HEK293 (cell line): ENCODE data around the gene SYTL5.

Experiments
- MZF1 ChIP-seq: fragments of 450-650 bp; formaldehyde crosslinking; IDR thresholded peaks from 2 replicates; pipeline ENCODE4 v1.5.1; 2017; ENCODE audit warnings: missing biosample characterization, missing genetic modification characterization, borderline replicate concordance
- TCF7L2 ChIP-seq: IDR thresholded peaks from 2 replicates; pipeline ENCODE4 v1.6.1; 2011; ENCODE audit warnings: low read depth, mild to moderate bottlenecking, inconsistent platforms, low read length, moderate library complexity, borderline replicate concordance
- TRIM28 ChIP-seq: IDR thresholded peaks from 2 replicates; pipeline ENCODE4 v1.6.1; 2011; ENCODE audit warnings: low read length, control low read depth, borderline replicate concordance
- ZBTB7A ChIP-seq: fragments of 450-650 bp; formaldehyde crosslinking; IDR thresholded peaks from 2 replicates; pipeline ENCODE4 v1.5.1; 2016; ENCODE audit warnings: low read depth, missing biosample characterization, missing genetic modification characterization
- ZFHX2 ChIP-seq: fragments of 450-650 bp; formaldehyde crosslinking; conservative IDR thresholded peaks from 2 replicates; pipeline ENCODE4 v1.5.1; 2016; ENCODE audit warnings: missing biosample characterization, missing genetic modification characterization
- ZFP69B ChIP-seq: fragments of 450-650 bp; formaldehyde crosslinking; IDR thresholded peaks from 2 replicates; pipeline ENCODE4 v1.5.1; 2016; ENCODE audit warnings: missing biosample characterization, missing genetic modification characterization
- ZNF10 ChIP-seq: fragments of 450-650 bp; formaldehyde crosslinking; IDR thresholded peaks from 2 replicates; pipeline ENCODE4 v1.5.1; 2017; ENCODE audit warnings: missing biosample characterization, missing genetic modification characterization
- ZNF112 ChIP-seq: fragments of 450-650 bp; formaldehyde crosslinking; IDR thresholded peaks from 2 replicates; pipeline ENCODE4 v1.5.0; 2017; ENCODE audit warnings: missing biosample characterization, missing genetic modification characterization
- ZNF114 ChIP-seq: fragments of 450-650 bp; formaldehyde crosslinking; IDR thresholded peaks from 2 replicates; pipeline ENCODE4 v1.5.0; 2017; ENCODE audit warnings: missing biosample characterization, missing genetic modification characterization
- ZNF140 ChIP-seq: fragments of 450-650 bp; formaldehyde crosslinking; IDR thresholded peaks from 2 replicates; pipeline ENCODE4 v1.5.1; 2016; ENCODE audit warnings: missing biosample characterization, missing genetic modification characterization
- ZNF16 ChIP-seq: fragments of 450-650 bp; formaldehyde crosslinking; IDR thresholded peaks from 2 replicates; pipeline ENCODE4 v1.5.1; 2016; ENCODE audit warnings: low read depth, missing biosample characterization, missing genetic modification characterization
- ZNF174 ChIP-seq: fragments of 450-650 bp; formaldehyde crosslinking; IDR thresholded peaks from 2 replicates; pipeline ENCODE4 v1.5.0; 2017; ENCODE audit warnings: missing biosample characterization, mild to moderate bottlenecking, missing genetic modification characterization
- ZNF202 ChIP-seq: fragments of 450-650 bp; formaldehyde crosslinking; IDR thresholded peaks from 2 replicates; pipeline ENCODE4 v1.5.1; 2016; ENCODE audit warnings: missing biosample characterization, missing genetic modification characterization, borderline replicate concordance
- ZNF211 ChIP-seq: fragments of 450-650 bp; formaldehyde crosslinking; IDR thresholded peaks from 2 replicates; pipeline ENCODE4 v1.5.1; 2016; ENCODE audit warnings: low read depth, missing biosample characterization, missing genetic modification characterization
- ZNF274 ChIP-seq, 2 experiments: fragments of 200-500 bp in 1 of 2; fragments of 450-650 bp in 1 of 2; sonication (Bioruptor generic) in 1 of 2; formaldehyde crosslinking in 1 of 2; IDR thresholded peaks; 2 replicates each; pipeline versions ENCODE4 v1.5.1 to v1.6.1; 2014 to 2016; ENCODE audit warnings: borderline replicate concordance in 1 of 2, inconsistent platforms in 1 of 2, low read length in 1 of 2, missing biosample characterization in 1 of 2, missing genetic modification characterization in 1 of 2
- ZNF341 ChIP-seq: fragments of 450-650 bp; formaldehyde crosslinking; IDR thresholded peaks from 2 replicates; pipeline ENCODE4; 2016; ENCODE audit warnings: low read depth, missing biosample characterization, missing genetic modification characterization
- ZNF350 ChIP-seq: fragments of 450-650 bp; formaldehyde crosslinking; IDR thresholded peaks from 2 replicates; pipeline ENCODE4 v1.5.0; 2017; ENCODE audit warnings: missing biosample characterization, mild to moderate bottlenecking, missing genetic modification characterization
- ZNF473 ChIP-seq: fragments of 450-650 bp; formaldehyde crosslinking; IDR thresholded peaks from 2 replicates; pipeline ENCODE4 v1.5.1; 2017; ENCODE audit warnings: missing biosample characterization, missing genetic modification characterization
- ZNF521 ChIP-seq: fragments of 450-650 bp; formaldehyde crosslinking; IDR thresholded peaks from 2 replicates; pipeline ENCODE4 v1.5.1; 2017; ENCODE audit warnings: missing biosample characterization, mild to moderate bottlenecking, missing genetic modification characterization
- ZNF530 ChIP-seq: fragments of 450-650 bp; formaldehyde crosslinking; IDR thresholded peaks from 2 replicates; pipeline ENCODE4 v1.5.1; 2016; ENCODE audit warnings: low read depth, missing biosample characterization, missing genetic modification characterization
- ZNF654 ChIP-seq: fragments of 450-650 bp; formaldehyde crosslinking; IDR thresholded peaks from 2 replicates; pipeline ENCODE4 v1.5.1; 2016; ENCODE audit warnings: low read depth, missing biosample characterization, missing genetic modification characterization
- ZNF830 ChIP-seq: fragments of 450-650 bp; IDR thresholded peaks from 2 replicates; pipeline ENCODE4 v1.5.0; 2018; ENCODE audit warnings: missing biosample characterization, missing genetic modification characterization, low read depth, mild to moderate bottlenecking, moderate library complexity
- ZNF837 ChIP-seq: fragments of 450-650 bp; formaldehyde crosslinking; IDR thresholded peaks from 2 replicates; pipeline ENCODE4 v1.5.1; 2016; ENCODE audit warnings: missing biosample characterization, missing genetic modification characterization
- ZSCAN16 ChIP-seq: fragments of 450-650 bp; formaldehyde crosslinking; IDR thresholded peaks from 2 replicates; pipeline ENCODE4 v1.5.1; 2016; ENCODE audit warnings: missing biosample characterization, missing genetic modification characterization
- TF ChIP-seq, protein P1 (sequence below): fragments of 450-650 bp; formaldehyde crosslinking; IDR thresholded peaks from 2 replicates; pipeline ENCODE4 v1.5.1; 2016; ENCODE audit warnings: missing biosample characterization, missing genetic modification characterization
- TF ChIP-seq, protein P2 (sequence below): fragments of 450-650 bp; formaldehyde crosslinking; conservative IDR thresholded peaks from 2 replicates; pipeline ENCODE4 v1.5.1; 2016; ENCODE audit warnings: low read depth, missing biosample characterization, missing genetic modification characterization
- TF ChIP-seq, protein P3 (sequence below): fragments of 450-650 bp; formaldehyde crosslinking; IDR thresholded peaks from 2 replicates; pipeline ENCODE4 v1.5.1; 2016; ENCODE audit warnings: missing biosample characterization, missing genetic modification characterization
- TF ChIP-seq, protein P4 (sequence below): fragments of 450-650 bp; formaldehyde crosslinking; IDR thresholded peaks from 2 replicates; pipeline ENCODE4 v1.5.1; 2017; ENCODE audit warnings: missing biosample characterization, mild to moderate bottlenecking, missing genetic modification characterization, moderate library complexity
- TF ChIP-seq, protein P5 (sequence below): fragments of 450-650 bp; formaldehyde crosslinking; IDR thresholded peaks from 2 replicates; pipeline ENCODE4 v1.5.1; 2016; ENCODE audit warnings: missing biosample characterization, missing genetic modification characterization

The SYTL5 gene

DNA sequence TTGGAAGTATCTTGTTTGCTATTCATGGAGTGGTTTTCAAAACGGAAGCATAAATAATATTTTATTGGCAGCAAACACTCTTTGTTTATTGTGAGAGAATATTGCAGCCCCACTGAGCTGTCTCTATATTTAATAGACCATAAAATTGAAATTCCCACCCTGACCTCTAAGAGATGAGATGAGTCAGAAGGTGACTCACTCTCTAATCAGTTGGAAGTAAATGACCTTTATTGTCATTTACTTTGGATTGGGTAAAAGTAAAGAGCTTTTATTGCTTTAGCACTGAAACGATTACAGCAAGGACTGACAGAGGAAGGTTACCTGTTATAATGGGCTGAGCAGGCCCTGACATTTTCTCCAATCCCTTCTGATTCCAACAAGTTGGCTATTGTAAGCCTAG, 55.0 kb downstream of the SYTL5 start (continued):
- TF ChIP-seq, protein P1, sequence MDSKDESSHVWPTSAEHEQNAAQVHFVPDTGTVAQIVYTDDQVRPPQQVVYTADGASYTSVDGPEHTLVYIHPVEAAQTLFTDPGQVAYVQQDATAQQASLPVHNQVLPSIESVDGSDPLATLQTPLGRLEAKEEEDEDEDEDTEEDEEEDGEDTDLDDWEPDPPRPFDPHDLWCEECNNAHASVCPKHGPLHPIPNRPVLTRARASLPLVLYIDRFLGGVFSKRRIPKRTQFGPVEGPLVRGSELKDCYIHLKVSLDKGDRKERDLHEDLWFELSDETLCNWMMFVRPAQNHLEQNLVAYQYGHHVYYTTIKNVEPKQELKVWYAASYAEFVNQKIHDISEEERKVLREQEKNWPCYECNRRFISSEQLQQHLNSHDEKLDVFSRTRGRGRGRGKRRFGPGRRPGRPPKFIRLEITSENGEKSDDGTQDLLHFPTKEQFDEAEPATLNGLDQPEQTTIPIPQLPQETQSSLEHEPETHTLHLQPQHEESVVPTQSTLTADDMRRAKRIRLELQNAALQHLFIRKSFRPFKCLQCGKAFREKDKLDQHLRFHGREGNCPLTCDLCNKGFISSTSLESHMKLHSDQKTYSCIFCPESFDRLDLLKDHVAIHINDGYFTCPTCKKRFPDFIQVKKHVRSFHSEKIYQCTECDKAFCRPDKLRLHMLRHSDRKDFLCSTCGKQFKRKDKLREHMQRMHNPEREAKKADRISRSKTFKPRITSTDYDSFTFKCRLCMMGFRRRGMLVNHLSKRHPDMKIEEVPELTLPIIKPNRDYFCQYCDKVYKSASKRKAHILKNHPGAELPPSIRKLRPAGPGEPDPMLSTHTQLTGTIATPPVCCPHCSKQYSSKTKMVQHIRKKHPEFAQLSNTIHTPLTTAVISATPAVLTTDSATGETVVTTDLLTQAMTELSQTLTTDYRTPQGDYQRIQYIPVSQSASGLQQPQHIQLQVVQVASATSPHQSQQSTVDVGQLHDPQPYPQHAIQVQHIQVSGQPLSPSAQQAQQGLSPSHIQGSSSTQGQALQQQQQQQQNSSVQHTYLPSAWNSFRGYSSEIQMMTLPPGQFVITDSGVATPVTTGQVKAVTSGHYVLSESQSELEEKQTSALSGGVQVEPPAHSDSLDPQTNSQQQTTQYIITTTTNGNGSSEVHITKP = peak; percentile 43; the same call in 1 of the 2 replicates
- no peak for TF ChIP-seq ZNF341 (tag by site-specific recombination)
- TF ChIP-seq ZNF140 (tag by site-specific recombination) = no peak
- TF ChIP-seq MZF1 (tag by site-specific recombination) = no peak
- TF ChIP-seq TCF7L2 = peak; percentile 92; the same call in 1 of the 2 replicates
- TF ChIP-seq, protein P2, sequence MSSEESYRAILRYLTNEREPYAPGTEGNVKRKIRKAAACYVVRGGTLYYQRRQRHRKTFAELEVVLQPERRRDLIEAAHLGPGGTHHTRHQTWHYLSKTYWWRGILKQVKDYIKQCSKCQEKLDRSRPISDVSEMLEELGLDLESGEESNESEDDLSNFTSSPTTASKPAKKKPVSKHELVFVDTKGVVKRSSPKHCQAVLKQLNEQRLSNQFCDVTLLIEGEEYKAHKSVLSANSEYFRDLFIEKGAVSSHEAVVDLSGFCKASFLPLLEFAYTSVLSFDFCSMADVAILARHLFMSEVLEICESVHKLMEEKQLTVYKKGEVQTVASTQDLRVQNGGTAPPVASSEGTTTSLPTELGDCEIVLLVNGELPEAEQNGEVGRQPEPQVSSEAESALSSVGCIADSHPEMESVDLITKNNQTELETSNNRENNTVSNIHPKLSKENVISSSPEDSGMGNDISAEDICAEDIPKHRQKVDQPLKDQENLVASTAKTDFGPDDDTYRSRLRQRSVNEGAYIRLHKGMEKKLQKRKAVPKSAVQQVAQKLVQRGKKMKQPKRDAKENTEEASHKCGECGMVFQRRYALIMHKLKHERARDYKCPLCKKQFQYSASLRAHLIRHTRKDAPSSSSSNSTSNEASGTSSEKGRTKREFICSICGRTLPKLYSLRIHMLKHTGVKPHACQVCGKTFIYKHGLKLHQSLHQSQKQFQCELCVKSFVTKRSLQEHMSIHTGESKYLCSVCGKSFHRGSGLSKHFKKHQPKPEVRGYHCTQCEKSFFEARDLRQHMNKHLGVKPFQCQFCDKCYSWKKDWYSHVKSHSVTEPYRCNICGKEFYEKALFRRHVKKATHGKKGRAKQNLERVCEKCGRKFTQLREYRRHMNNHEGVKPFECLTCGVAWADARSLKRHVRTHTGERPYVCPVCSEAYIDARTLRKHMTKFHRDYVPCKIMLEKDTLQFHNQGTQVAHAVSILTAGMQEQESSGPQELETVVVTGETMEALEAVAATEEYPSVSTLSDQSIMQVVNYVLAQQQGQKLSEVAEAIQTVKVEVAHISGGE (tag by site-specific recombination) = no peak
- TF ChIP-seq ZNF837 = no peak
- no peak for TF ChIP-seq ZNF530 (tag by site-specific recombination)
- no peak; the same call in 1 of the 2 replicates for TF ChIP-seq ZNF112 (tag by site-specific recombination)
- TF ChIP-seq ZNF654 = no peak
- no peak for TF ChIP-seq ZNF830
- no peak for TF ChIP-seq ZNF202 (tag by site-specific recombination)
- TF ChIP-seq ZNF10 (tag by site-specific recombination) = peak; percentile 60; the same call in 1 of the 2 replicates
- TF ChIP-seq ZNF473 (tag by site-specific recombination) = no peak
- TF ChIP-seq ZNF114 = no peak
- TF ChIP-seq ZFHX2 (tag by site-specific recombination) = no peak
- TF ChIP-seq ZNF174 (tag by site-specific recombination) = peak; percentile 94
- TF ChIP-seq TRIM28 = peak; percentile 92; the same call in 1 of the 2 replicates
- no peak for TF ChIP-seq ZNF211
- no peak for TF ChIP-seq ZNF274 (IDR thresholded peaks at IDR 0.05; ENCODE audit: low read length)
- no peak for TF ChIP-seq ZNF274 (tag by site-specific recombination; IDR thresholded peaks at IDR 0.05; ENCODE audit: borderline replicate concordance)
- TF ChIP-seq ZNF16 (tag by site-specific recombination) = no peak
- TF ChIP-seq, protein P3, sequence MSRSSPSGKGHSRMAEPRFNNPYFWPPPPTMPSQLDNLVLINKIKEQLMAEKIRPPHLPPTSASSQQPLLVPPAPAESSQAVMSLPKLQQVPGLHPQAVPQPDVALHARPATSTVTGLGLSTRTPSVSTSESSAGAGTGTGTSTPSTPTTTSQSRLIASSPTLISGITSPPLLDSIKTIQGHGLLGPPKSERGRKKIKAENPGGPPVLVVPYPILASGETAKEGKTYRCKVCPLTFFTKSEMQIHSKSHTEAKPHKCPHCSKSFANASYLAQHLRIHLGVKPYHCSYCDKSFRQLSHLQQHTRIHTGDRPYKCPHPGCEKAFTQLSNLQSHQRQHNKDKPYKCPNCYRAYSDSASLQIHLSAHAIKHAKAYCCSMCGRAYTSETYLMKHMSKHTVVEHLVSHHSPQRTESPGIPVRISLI (tag by site-specific recombination) = peak; percentile 67; the same call in 1 of the 2 replicates
- peak; percentile 49; the same call in 1 of the 2 replicates for TF ChIP-seq ZNF350
- TF ChIP-seq, protein P4, sequence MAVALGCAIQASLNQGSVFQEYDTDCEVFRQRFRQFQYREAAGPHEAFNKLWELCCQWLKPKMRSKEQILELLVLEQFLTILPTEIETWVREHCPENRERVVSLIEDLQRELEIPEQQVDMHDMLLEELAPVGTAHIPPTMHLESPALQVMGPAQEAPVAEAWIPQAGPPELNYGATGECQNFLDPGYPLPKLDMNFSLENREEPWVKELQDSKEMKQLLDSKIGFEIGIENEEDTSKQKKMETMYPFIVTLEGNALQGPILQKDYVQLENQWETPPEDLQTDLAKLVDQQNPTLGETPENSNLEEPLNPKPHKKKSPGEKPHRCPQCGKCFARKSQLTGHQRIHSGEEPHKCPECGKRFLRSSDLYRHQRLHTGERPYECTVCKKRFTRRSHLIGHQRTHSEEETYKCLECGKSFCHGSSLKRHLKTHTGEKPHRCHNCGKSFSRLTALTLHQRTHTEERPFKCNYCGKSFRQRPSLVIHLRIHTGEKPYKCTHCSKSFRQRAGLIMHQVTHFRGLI (tag by site-specific recombination) = peak; percentile 80
- TF ChIP-seq ZFP69B (tag by site-specific recombination) = 0 out of 2 replicates have a peak, but pooled peaks have one; percentile 57
- TF ChIP-seq ZNF521 = no peak
- TF ChIP-seq, protein P5, sequence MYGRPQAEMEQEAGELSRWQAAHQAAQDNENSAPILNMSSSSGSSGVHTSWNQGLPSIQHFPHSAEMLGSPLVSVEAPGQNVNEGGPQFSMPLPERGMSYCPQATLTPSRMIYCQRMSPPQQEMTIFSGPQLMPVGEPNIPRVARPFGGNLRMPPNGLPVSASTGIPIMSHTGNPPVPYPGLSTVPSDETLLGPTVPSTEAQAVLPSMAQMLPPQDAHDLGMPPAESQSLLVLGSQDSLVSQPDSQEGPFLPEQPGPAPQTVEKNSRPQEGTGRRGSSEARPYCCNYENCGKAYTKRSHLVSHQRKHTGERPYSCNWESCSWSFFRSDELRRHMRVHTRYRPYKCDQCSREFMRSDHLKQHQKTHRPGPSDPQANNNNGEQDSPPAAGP = peak; percentile 95
- TF ChIP-seq ZSCAN16 = no peak
- TF ChIP-seq ZBTB7A (tag by site-specific recombination) = no peak
